ENCODE measurements around the gene RNF220. TPM values are rescaled to one million over a fixed set of nuclear protein-coding genes. Genes with fewer than 3 reads are reported as not detected.
A peak's percentile ranks its signal among the peaks of the same experiment; 100 is the strongest.

Gene RNF220
- total and polyA plus RNA-seq, 2 of the 13 experiments (the other 11 are each of a cell fraction or from before 2014, with no cell fraction given), result 48.2 to 72.1 TPM

DNA sequence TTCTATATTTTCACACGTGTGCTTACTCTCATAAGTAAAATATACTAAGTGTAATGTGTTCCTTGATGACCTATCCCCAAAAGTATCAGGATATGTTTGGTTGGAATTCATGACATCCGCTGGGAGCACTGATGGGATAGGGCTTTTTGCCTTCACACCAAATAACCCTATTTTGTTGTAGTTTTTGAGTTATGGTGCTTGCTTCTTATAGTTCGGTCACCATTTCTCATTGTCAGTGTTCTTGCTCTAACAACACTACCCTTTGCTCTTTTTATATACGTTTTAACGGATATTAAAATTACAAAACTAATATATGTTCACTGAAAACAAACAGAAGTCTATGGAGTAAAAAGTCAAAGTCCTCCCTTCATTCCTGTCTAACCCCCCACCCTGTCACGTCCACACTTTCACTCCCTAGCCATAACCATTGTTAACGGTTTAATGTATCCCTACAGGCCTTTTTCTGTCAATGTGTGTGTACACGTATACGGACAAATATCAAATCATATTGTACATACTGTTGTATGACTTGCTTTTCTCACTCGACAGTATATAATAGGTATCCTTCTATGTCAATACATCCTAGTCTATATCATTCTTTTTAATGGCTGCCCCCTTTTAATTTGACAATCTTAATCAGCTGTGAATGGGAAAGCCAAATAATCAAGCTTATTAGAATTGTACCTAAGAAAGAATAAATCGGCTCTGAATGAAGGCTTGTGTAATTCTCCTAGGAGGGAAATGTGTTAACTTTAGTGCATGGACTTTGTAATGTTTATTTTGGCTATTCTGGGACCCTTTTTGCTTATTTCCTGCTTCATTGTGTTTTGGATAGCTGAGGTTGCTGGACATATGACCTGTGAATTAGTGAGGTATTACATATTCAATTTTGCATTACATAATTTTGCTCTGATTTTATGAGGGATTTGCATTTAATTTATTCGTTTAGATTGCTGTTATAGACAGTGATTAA, 3.5 kb upstream of the RNF220 start:
- H4K20me1 ChIP-seq (ENCODE audit: insufficient read depth, low read length), result no peaks in the 10 kb centered on the region
- H3K9ac ChIP-seq (ENCODE audit: insufficient read depth, low read depth, low read length), result peak overlapping the region; percentile 31
- H3K4me1 ChIP-seq (ENCODE audit: insufficient read depth, low read length), result peaks cover 59% of the 10 kb centered on the region
- H3K27me3 ChIP-seq (ENCODE audit: control insufficient read depth in 1 of 2, insufficient read depth in 2 of 2, low read length in 2 of 2), result peaks cover 0 to 19% of the 10 kb centered on the region in 2 experiments; a peak in 2 of 5 replicates
- peak overlapping the region; percentile 80 for H3K4me2 ChIP-seq (ENCODE audit: low read depth, low read length)
- no TSS peak for BruUV-seq (replicated peaks)
- H3K27ac ChIP-seq (ENCODE audit: extremely low read length, insufficient read depth, low read length), result peak overlapping the region; percentile 79
- peak overlapping the region; percentile 18 to 46 (median 44); a peak in 3 of 6 replicates for H3K4me3 ChIP-seq (replicated peaks in 1 of 3; ENCODE audit: insufficient read depth in 1 of 3, low read depth in 2 of 3, low read length in 3 of 3)
- H3K79me2 ChIP-seq (ENCODE audit: insufficient read depth, low read length), result peaks cover 7% of the 10 kb centered on the region
- in situ Hi-C loops (cut with HindIII; ENCODE audit: extremely low pct_ligation_motif_present, low pct_unique_long_range_greater_than_20kb), result no loop called here
- 2% methylated on average over 12 of the region's 12 CpGs for WGBS (ENCODE audit: low lambda C conversion rate)
- FAIRE-seq (peak; percentile 48), DNase-seq (ENCODE audit: low spot score) (peak; percentile 80), ATAC-seq (peak; percentile 11; the same call in 1 of the 3 replicates)
- intact Hi-C loops (cut with micrococcal nuclease; ENCODE audit: unreplicated experiment), result no loop called here
- ChIA-PET CTCF (ENCODE audit: low intra/inter-chr PET ratio, low total read pairs) (no interaction called here), POLR2A (interaction anchor here (0.8 kb wide), 1 partner anchor 231 kb away, joined by 4 read pairs; no protein-coding TSS in a partner anchor)
- peak overlapping the region; percentile 23 for H2AFZ ChIP-seq (ENCODE audit: low read length)
- H3K36me3 ChIP-seq (replicated peaks in 1 of 2; ENCODE audit: control insufficient read depth in 1 of 2, insufficient read depth in 2 of 2, low read length in 2 of 2), result no peaks in the 10 kb centered on the region
- no peaks in the 10 kb centered on the region for H3K9me3 ChIP-seq (ENCODE audit: low read length)
- TF ChIP-seq SOX5 (CRISPR knock-in tag; IDR thresholded peaks at IDR 0.05; ENCODE audit: borderline replicate concordance) (peak; percentile 13; the same call in 1 of the 2 replicates), CREM (IDR thresholded peaks at IDR 0.05) (peak; percentile 54), CREM (CRISPR knock-in tag; IDR thresholded peaks at IDR 0.05) (no peak), CBX2 (IDR thresholded peaks at IDR 0.05; ENCODE audit: low read depth, low read length) (no peak), CBX2 (CRISPR knock-in tag; IDR thresholded peaks at IDR 0.05; ENCODE audit: low read depth) (no peak), PHF21A (CRISPR knock-in tag; IDR thresholded peaks at IDR 0.05) (peak; percentile 33; the same call in 1 of the 2 replicates), SOX6 (IDR thresholded peaks at IDR 0.05) (no peak), SOX6 (CRISPR knock-in tag; IDR thresholded peaks at IDR 0.05) (peak; percentile 81), HMG20B (CRISPR knock-in tag; conservative IDR thresholded peaks at IDR 0.05) (0 out of 2 replicates have a peak, but pooled peaks have one; percentile 44), ZNF264 (CRISPR knock-in tag; IDR thresholded peaks at IDR 0.05) (peak; percentile 36; the same call in 1 of the 2 replicates), ASH2L (IDR thresholded peaks at IDR 0.05; ENCODE audit: insufficient read length, low read depth, low read length) (peak; percentile 85), MEF2D (CRISPR knock-in tag; IDR thresholded peaks at IDR 0.05) (peak; percentile 99), POLR2A (IDR thresholded peaks at IDR 0.05; ENCODE audit: insufficient read depth in 1 of 2, low read depth in 2 of 2, low read length in 2 of 2) (peak in 1 of 2 experiments; percentile 27; a peak in 1 of 4 replicates), TBP (CRISPR knock-in tag; IDR thresholded peaks at IDR 0.05) (no peak), EP300 (IDR thresholded peaks at IDR 0.05; ENCODE audit: low read depth in 2 of 2, low read length in 2 of 2) (peak in 1 of 2 experiments; percentile 55; a peak in 2 of 4 replicates), EP300 (CRISPR knock-in tag; IDR thresholded peaks at IDR 0.05; ENCODE audit: borderline replicate concordance) (0 out of 2 replicates have a peak, but pooled peaks have one; percentile 13), REXO4 (CRISPR knock-in tag; IDR thresholded peaks at IDR 0.05; ENCODE audit: borderline replicate concordance) (no peak), NR2F2 (IDR thresholded peaks at IDR 0.05; ENCODE audit: borderline replicate concordance, low read depth) (0 out of 2 replicates have a peak, but pooled peaks have one; percentile 24)
- TF ChIP-seq, protein P1, sequence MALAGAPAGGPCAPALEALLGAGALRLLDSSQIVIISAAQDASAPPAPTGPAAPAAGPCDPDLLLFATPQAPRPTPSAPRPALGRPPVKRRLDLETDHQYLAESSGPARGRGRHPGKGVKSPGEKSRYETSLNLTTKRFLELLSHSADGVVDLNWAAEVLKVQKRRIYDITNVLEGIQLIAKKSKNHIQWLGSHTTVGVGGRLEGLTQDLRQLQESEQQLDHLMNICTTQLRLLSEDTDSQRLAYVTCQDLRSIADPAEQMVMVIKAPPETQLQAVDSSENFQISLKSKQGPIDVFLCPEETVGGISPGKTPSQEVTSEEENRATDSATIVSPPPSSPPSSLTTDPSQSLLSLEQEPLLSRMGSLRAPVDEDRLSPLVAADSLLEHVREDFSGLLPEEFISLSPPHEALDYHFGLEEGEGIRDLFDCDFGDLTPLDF (CRISPR knock-in tag; IDR thresholded peaks at IDR 0.05), result no peak
- TF ChIP-seq, protein P2, sequence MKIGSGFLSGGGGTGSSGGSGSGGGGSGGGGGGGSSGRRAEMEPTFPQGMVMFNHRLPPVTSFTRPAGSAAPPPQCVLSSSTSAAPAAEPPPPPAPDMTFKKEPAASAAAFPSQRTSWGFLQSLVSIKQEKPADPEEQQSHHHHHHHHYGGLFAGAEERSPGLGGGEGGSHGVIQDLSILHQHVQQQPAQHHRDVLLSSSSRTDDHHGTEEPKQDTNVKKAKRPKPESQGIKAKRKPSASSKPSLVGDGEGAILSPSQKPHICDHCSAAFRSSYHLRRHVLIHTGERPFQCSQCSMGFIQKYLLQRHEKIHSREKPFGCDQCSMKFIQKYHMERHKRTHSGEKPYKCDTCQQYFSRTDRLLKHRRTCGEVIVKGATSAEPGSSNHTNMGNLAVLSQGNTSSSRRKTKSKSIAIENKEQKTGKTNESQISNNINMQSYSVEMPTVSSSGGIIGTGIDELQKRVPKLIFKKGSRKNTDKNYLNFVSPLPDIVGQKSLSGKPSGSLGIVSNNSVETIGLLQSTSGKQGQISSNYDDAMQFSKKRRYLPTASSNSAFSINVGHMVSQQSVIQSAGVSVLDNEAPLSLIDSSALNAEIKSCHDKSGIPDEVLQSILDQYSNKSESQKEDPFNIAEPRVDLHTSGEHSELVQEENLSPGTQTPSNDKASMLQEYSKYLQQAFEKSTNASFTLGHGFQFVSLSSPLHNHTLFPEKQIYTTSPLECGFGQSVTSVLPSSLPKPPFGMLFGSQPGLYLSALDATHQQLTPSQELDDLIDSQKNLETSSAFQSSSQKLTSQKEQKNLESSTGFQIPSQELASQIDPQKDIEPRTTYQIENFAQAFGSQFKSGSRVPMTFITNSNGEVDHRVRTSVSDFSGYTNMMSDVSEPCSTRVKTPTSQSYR (CRISPR knock-in tag; IDR thresholded peaks at IDR 0.05; ENCODE audit: borderline replicate concordance), result 0 out of 2 replicates have a peak, but pooled peaks have one; percentile 14
